Large intestine (tissue), 3 donors: ENCODE data around the gene NR0B2. TPM values are rescaled to one million over a fixed set of nuclear protein-coding genes. Genes with fewer than 3 reads are reported as not detected.
A peak's percentile ranks its signal among the peaks of the same experiment; 100 is the strongest.

Source experiments
- DNase-seq, 2 donors: peaks; one replicate each; pipeline versions ENCODE4 v3.0.0 to v3.0.0-alpha.2; 2013
- H3K27ac ChIP-seq: one replicate; pipeline ENCODE4 v1.5.1; 2013; ENCODE audit warnings: low read length
- H3K27me3 ChIP-seq: 2 replicates; pipeline ENCODE4 v1.6.1; 2013; ENCODE audit warnings: low read length; ENCODE audit not compliant: control insufficient read depth, insufficient read depth
- H3K36me3 ChIP-seq: 2 replicates; pipeline ENCODE4 v1.6.1; 2013; ENCODE audit warnings: low read length; ENCODE audit not compliant: control insufficient read depth, insufficient read depth
- H3K4me1 ChIP-seq: one replicate; pipeline ENCODE4 v1.6.1; 2013; ENCODE audit warnings: low read length; ENCODE audit not compliant: control insufficient read depth, insufficient read depth
- H3K4me3 ChIP-seq: one replicate; pipeline ENCODE4 v1.5.1; 2013; ENCODE audit warnings: low read length
- H3K9me3 ChIP-seq: one replicate; pipeline ENCODE4 v1.6.1; 2013; ENCODE audit warnings: mild to moderate bottlenecking, low read depth, low read length, moderate library complexity; ENCODE audit not compliant: control insufficient read depth
- WGBS: methylation state at CpG from one replicate; pipeline ENCODE4 v1.1.5; 2013; ENCODE audit warnings: low lambda C conversion rate; ENCODE audit not compliant: insufficient coverage; 5-methylcytosine and 5-hydroxymethylcytosine counted together
- polyA plus RNA-seq: library from polyadenylated mRNA; unstranded; fragments of 120-200 nt; gene quantifications from one replicate; pipeline ENCODE4 v1.2.1, GENCODE V29; 2013

NR0B2 gene
- polyA plus RNA-seq, 1 donor = 91.2 TPM

DNA sequence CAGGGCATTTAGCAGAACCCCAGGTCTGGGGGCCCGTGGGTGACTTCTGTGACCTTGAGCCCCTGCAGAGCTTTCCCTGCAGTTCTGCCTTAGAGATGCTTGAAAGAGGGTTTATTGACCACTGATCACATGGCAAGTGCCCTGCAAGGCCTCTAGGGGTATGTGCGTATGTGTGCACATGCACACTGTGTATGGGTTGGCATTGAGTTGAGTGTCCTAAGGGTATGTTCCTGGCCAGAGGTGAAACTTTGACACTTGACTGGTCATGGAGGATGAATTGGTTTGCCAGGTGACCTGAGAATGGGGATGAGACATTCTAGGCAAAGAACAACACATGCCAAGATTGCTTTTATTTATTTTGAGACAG, 24.9 kb upstream of the NR0B2 start:
- no peak overlapping the region for H3K4me3 ChIP-seq
- no peak for DNase-seq
- no peaks in the 10 kb centered on the region for H3K27me3 ChIP-seq
- no peaks in the 10 kb centered on the region for H3K9me3 ChIP-seq
- H3K36me3 ChIP-seq = peaks cover 53% of the 10 kb centered on the region
- no peak overlapping the region for H3K27ac ChIP-seq
- peaks cover 4% of the 10 kb centered on the region for H3K4me1 ChIP-seq
- WGBS = no CpG with 5 or more reads among the region's 2 CpGs

- no CpG with 5 or more reads among the region's 4 CpGs for WGBS
- Histone ChIP-seq H3K27ac (no peak overlapping the region), H3K27me3 (no peaks in the 10 kb centered on the region), H3K9me3 (no peaks in the 10 kb centered on the region), H3K4me1 (no peaks in the 10 kb centered on the region), H3K4me3 (no peak overlapping the region), H3K36me3 (peaks cover 48% of the 10 kb centered on the region)
- no peak for DNase-seq
Measured at GRCh38 chr1:26938004-26938658, 24.4 kb upstream of the NR0B2 start.

DNA sequence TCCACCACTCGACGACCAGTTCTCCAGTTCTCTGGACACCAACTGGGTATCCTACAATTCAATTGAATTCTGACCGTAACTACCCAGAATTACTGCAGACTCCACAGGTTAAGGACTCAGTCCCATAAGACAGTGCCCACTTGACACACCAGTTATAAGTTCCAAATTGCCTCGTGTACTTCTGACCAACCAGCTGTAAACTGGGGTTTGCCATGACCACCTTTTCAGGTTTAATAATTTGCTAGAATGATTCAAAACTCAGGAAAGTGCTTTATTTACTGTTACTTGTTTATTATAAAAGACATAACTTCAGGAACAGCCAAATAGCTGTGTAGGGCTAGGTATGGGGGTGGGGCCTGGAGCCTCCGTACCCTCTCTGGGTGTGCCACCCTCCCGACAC, 23.0 kb upstream of the NR0B2 start:
- 100% methylated on average over 1 of the region's 6 CpGs for WGBS
- DNase-seq = no peak
- Histone ChIP-seq H3K27ac (no peak overlapping the region), H3K36me3 (peaks cover 44% of the 10 kb centered on the region), H3K4me1 (no peaks in the 10 kb centered on the region), H3K27me3 (no peaks in the 10 kb centered on the region), H3K4me3 (no peak overlapping the region), H3K9me3 (no peaks in the 10 kb centered on the region)

- Histone ChIP-seq H3K9me3 (no peaks in the 10 kb centered on the region), H3K4me3 (no peak overlapping the region), H3K4me1 (no peaks in the 10 kb centered on the region), H3K27ac (no peak overlapping the region), H3K36me3 (peaks cover 36% of the 10 kb centered on the region), H3K27me3 (no peaks in the 10 kb centered on the region)
- 80% methylated on average over 1 of the region's 3 CpGs for WGBS
- no peak for DNase-seq
Measured at GRCh38 chr1:26932531-26932930, 18.8 kb upstream of the NR0B2 start.

DNA sequence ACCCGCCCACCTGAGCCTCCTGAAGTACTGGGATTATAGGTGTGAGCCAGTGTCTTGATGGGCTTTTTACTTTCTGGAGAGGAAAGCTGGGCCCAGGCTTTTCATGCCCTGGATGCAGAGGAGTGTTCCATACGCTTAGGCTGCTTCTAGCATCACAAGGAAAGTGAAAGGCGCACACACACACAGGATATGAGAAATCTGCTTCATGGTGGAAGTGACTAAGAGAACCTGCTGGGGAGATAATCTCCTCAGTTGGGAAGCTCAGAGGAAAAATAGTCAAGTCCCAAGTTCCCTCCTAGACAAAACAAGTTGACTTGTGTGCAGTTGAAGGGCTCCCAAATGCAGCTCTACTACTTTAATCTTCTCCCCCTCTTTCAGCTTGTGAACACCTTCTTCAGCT, 9.9 kb upstream of the NR0B2 start:
- WGBS = 100% methylated on average over 2 of the region's 3 CpGs
- H3K4me1 ChIP-seq = peaks cover 12% of the 10 kb centered on the region
- DNase-seq = no peak
- peaks cover 38% of the 10 kb centered on the region for H3K36me3 ChIP-seq
- H3K9me3 ChIP-seq = no peaks in the 10 kb centered on the region
- H3K4me3 ChIP-seq = no peak overlapping the region
- H3K27ac ChIP-seq = no peak overlapping the region
- no peaks in the 10 kb centered on the region for H3K27me3 ChIP-seq

GRCh38 chr1:26922901-26923300, 9.1 kb upstream of the NR0B2 start:
- WGBS = 100% methylated on average over 1 of the region's 3 CpGs
- Histone ChIP-seq H3K9me3 (no peaks in the 10 kb centered on the region), H3K27me3 (no peaks in the 10 kb centered on the region), H3K4me3 (peak overlapping the region; percentile 86), H3K36me3 (peaks cover 32% of the 10 kb centered on the region), H3K27ac (no peak overlapping the region), H3K4me1 (peaks cover 12% of the 10 kb centered on the region)
- DNase-seq = no peak

DNA sequence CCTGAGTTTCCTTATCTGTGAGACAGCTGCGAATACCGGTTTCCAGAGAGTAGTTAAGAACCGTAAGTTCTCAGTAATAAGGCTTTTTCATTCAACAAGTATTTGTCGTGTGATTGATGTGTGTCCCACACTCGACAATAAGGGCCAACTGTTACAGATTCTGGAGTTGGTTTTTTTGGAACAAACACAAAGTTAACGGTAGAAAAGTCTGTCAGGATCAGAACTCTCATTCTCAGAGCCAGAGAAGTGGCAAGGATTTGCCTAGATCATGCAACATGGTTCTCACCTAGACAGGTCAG, 8.6 kb upstream of the NR0B2 start:
- no peaks in the 10 kb centered on the region for H3K9me3 ChIP-seq
- H3K36me3 ChIP-seq = peaks cover 28% of the 10 kb centered on the region
- H3K27ac ChIP-seq = peak overlapping the region; percentile 66
- peaks cover 12% of the 10 kb centered on the region for H3K4me1 ChIP-seq
- peak overlapping the region; percentile 86 for H3K4me3 ChIP-seq
- peak in 1 of 2 donors; percentile 41 for DNase-seq
- H3K27me3 ChIP-seq = no peaks in the 10 kb centered on the region
- no CpG with 5 or more reads among the region's 6 CpGs for WGBS

DNA sequence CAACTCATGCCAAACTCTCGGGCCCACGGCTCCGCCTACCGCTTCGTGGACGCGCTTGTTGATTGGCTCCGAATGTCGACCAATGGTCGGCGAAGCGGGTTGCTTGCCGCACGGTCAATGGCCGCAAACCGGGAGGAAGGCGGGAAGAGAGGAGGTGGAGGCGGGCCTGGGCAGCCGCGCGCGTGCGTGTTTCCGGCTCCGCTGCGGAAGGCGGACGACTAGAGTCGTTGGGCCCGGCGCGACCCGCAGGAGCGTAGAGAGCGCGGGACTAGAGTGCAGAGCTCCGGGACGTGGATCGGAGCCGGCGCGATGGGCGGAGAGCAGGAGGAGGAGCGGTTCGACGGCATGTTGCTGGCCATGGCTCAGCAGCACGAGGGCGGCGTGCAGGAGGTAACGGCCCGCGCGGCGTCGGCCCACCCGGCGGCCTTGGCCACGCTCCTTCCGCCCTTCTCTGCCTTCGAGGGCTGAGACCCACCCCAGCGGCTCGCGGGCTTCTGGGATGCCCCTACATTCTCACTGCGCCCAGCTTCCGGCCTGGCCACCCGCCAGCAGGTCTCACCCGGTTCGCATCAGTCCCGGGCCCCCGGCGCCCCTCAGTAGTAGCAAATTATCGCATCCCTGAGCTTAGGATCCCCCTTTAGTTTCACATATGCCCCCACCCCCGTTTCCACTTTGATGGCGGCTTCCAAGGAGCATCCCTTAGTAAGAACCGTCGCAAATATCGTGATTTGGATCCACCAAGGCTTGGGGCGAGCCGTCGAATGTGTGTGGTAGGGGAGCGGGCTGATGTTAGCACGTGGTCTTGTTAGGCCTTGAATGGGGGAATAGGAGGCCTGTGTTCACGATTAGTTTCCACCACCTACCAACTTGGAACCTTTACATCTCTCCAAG, 8.0 kb upstream of the NR0B2 start, which contains the start of gene NUDC:
TSS of gene NUDC (plus strand) at position 204 of the 891 bp plus-strand sequence. CDS start at position 310, 106 bp downstream.
- Histone ChIP-seq H3K36me3 (peaks cover 23% of the 10 kb centered on the region), H3K9me3 (no peaks in the 10 kb centered on the region), H3K27ac (peak within 1 kb of the TSS; percentile 66), H3K4me1 (peaks cover 12% of the 10 kb centered on the region), H3K27me3 (no peaks in the 10 kb centered on the region), H3K4me3 (peak within 1 kb of the TSS; percentile 86)
- whole genome bisulfite sequencing = no CpG with 5 or more reads among the region's 83 CpGs
- peak; percentile 96 to 98 for DNase-seq

- peaks cover 17% of the 10 kb centered on the region for H3K36me3 ChIP-seq
- H3K27ac ChIP-seq = peak overlapping the region; percentile 36
- peak overlapping the region; percentile 86 for H3K4me3 ChIP-seq
- H3K9me3 ChIP-seq = no peaks in the 10 kb centered on the region
- no CpG with 5 or more reads among the region's 7 CpGs for WGBS
- H3K27me3 ChIP-seq = no peaks in the 10 kb centered on the region
- no peak for DNase-seq
- peaks cover 12% of the 10 kb centered on the region for H3K4me1 ChIP-seq
Measured at GRCh38 chr1:26921126-26921539, 7.4 kb upstream of the NR0B2 start.

DNA sequence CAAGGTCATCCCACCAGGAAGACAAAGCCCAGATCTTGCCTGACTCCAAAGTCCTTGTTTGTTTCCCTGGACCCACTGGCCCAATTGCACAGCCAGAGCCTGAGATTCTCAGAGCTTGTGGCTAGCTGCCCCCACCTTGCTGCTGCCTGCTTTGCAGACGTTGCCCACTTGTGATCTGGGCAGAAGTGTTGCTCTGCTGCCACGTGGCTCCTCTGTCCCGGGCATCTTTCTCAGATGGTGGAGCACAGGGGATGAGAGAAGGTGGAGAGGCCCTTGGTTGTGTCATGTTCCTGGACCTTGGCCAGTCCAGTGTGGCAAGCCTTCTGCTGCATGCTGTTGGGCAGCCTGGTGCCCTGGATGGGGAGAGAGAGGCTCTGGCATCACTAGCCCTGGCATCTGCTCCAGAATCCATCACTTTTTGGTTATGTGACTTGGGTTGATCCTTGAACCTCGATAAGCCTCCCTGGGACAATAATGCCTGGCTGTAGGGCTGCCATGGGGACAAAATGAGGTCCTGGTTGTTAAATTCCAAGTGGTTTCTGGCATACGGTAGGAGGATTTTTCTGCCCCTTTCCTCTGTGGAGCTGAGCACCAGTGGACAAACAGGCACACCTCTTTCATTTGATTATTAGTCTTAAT, 1.5 kb upstream of the NR0B2 start:
- peak in 1 of 2 donors; percentile 64 for DNase-seq
- H3K4me3 ChIP-seq = no peak overlapping the region
- WGBS = no CpG with 5 or more reads among the region's 5 CpGs

More for the DNA sequence above, 1.5 kb upstream of the NR0B2 start:
- peak overlapping the region; percentile 80 for H3K27ac ChIP-seq
- H3K27me3 ChIP-seq = no peaks in the 10 kb centered on the region
- peaks cover 16% of the 10 kb centered on the region for H3K36me3 ChIP-seq
- H3K4me1 ChIP-seq = peaks cover 20% of the 10 kb centered on the region
- H3K9me3 ChIP-seq = no peaks in the 10 kb centered on the region
